CD14-positive monocyte (primary cell): Measurements from ENCODE around the gene PPM1M. TPM values are rescaled to one million over a fixed set of nuclear protein-coding genes. Genes with fewer than 3 reads are reported as not detected.

Experiments
- DNase-seq, 3 donors: peaks; one replicate each; pipeline ENCODE4 v3.0.0-alpha.2; 2011 to 2022
- H2AFZ ChIP-seq: 2 replicates; pipeline ENCODE4 v1.6.0; 2012; ENCODE audit warnings: mild to moderate bottlenecking, low read depth, low read length, inconsistent platforms; ENCODE audit not compliant: insufficient read depth, poor library complexity, severe bottlenecking
- H3K27ac ChIP-seq, 2 donors: 1 replicate in 1 of 2; 2 replicates in 1 of 2; pipeline ENCODE4 v1.5.1; 2012 to 2013; ENCODE audit warnings: low read length in 2 of 2, control low read depth in 1 of 2, inconsistent platforms in 1 of 2, low read depth in 1 of 2, mild to moderate bottlenecking in 1 of 2
- H3K27me3 ChIP-seq, 2 donors: one replicate each; pipeline versions ENCODE4 v1.6.0 to v1.6.1; 2011 to 2013; ENCODE audit warnings: low read length in 2 of 2; ENCODE audit not compliant: control insufficient read depth in 2 of 2, insufficient read depth in 2 of 2
- H3K36me3 ChIP-seq, 2 donors: replicated peaks in 1 of 2; 1 replicate in 1 of 2; 2 replicates in 1 of 2; pipeline versions ENCODE4 v1.5.1 to v1.6.1; 2012 to 2013; ENCODE audit warnings: low read length in 2 of 2, control low read depth in 1 of 2, inconsistent platforms in 1 of 2, mild to moderate bottlenecking in 1 of 2; ENCODE audit not compliant: insufficient read depth in 2 of 2, control insufficient read depth in 1 of 2
- H3K4me1 ChIP-seq, 2 donors: 1 replicate in 1 of 2; 2 replicates in 1 of 2; pipeline versions ENCODE4 v1.5.1 to v1.6.1; 2012 to 2013; ENCODE audit warnings: low read length in 2 of 2, control low read depth in 1 of 2, inconsistent platforms in 1 of 2, mild to moderate bottlenecking in 1 of 2, moderate library complexity in 1 of 2; ENCODE audit not compliant: insufficient read depth in 2 of 2, control insufficient read depth in 1 of 2
- H3K4me2 ChIP-seq: replicated peaks from 2 replicates; pipeline ENCODE3; 2012; ENCODE audit warnings: low read length, moderate library complexity, mild to moderate bottlenecking; ENCODE audit not compliant: poor library complexity, severe bottlenecking; ENCODE audit errors: extremely low read depth
- H3K4me3 ChIP-seq, 3 experiments: fragments of 200-600 bp in 1 of 3; sonication (generic) in 1 of 3; replicated peaks in 1 of 3; 1 replicate in 2 of 3; 2 replicates in 1 of 3; pipeline ENCODE4 v1.5.1; 2011 to 2013; ENCODE audit warnings: low read length in 3 of 3, mild to moderate bottlenecking in 3 of 3, control low read depth in 2 of 3, low read depth in 2 of 3, inconsistent platforms in 1 of 3, moderate library complexity in 1 of 3
- H3K79me2 ChIP-seq: 2 replicates; pipeline ENCODE4 v1.6.0; 2012; ENCODE audit warnings: mild to moderate bottlenecking, control low read depth, inconsistent platforms, low read length, moderate library complexity; ENCODE audit not compliant: insufficient read depth
- H3K9ac ChIP-seq: 2 replicates; pipeline ENCODE4 v1.6.0; 2017; ENCODE audit warnings: low read length, mild to moderate bottlenecking; ENCODE audit not compliant: insufficient read depth, poor library complexity, severe bottlenecking
- H3K9me3 ChIP-seq, 2 donors: replicated peaks in 1 of 2; 1 replicate in 1 of 2; 2 replicates in 1 of 2; pipeline versions ENCODE4 v1.5.1 to v1.6.1; 2012 to 2013; ENCODE audit warnings: low read length in 2 of 2, control low read depth in 1 of 2; ENCODE audit not compliant: control insufficient read depth in 1 of 2, insufficient read depth in 1 of 2
- H4K20me1 ChIP-seq: 2 replicates; pipeline ENCODE4 v1.6.0; 2012; ENCODE audit warnings: mild to moderate bottlenecking, low read length, control low read depth, moderate library complexity; ENCODE audit not compliant: insufficient read depth
- H3K27ac Mint-ChIP-seq, 7 donors: one replicate each; pipeline ENCODE4 v1.8.0; 2020; ENCODE audit warnings: mild to moderate bottlenecking in 7 of 7, mixed read lengths in 7 of 7, moderate library complexity in 6 of 7, inconsistent platforms in 2 of 7
- H3K27me3 Mint-ChIP-seq, 3 donors: one replicate each; pipeline ENCODE4 v1.8.0; 2021 to 2022; ENCODE audit warnings: low read depth in 3 of 3, mild to moderate bottlenecking in 3 of 3, mixed read lengths in 3 of 3, moderate library complexity in 3 of 3, inconsistent platforms in 1 of 3
- H3K36me3 Mint-ChIP-seq, 2 donors: one replicate each; pipeline ENCODE4 v1.8.0; 2020; ENCODE audit warnings: mixed read lengths in 2 of 2, inconsistent platforms in 1 of 2, mild to moderate bottlenecking in 1 of 2
- H3K4me1 Mint-ChIP-seq: one replicate; pipeline ENCODE4 v1.8.0; 2020; ENCODE audit warnings: mild to moderate bottlenecking, mixed read lengths
- H3K4me3 Mint-ChIP-seq, 2 donors: one replicate each; pipeline ENCODE4 v1.8.0; 2020; ENCODE audit warnings: mild to moderate bottlenecking in 2 of 2, mixed read lengths in 2 of 2, moderate library complexity in 1 of 2
- H3K9me3 Mint-ChIP-seq, 7 donors: one replicate each; pipeline ENCODE4 v1.8.0; 2020 to 2022; ENCODE audit warnings: mixed read lengths in 7 of 7, mild to moderate bottlenecking in 6 of 7, moderate library complexity in 6 of 7, inconsistent platforms in 2 of 7
- WGBS: methylation state at CpG from one replicate; pipeline ENCODE4 v1.1.5; 2013; ENCODE audit warnings: missing lambda C conversion rate; ENCODE audit not compliant: insufficient coverage; 5-methylcytosine and 5-hydroxymethylcytosine counted together
- intact Hi-C, 2 donors: fragments of 100-400 bp; cut with micrococcal nuclease; formaldehyde crosslinking; loops; one replicate each; pipeline versions ENCODE4 v1.15.0 to v1.15.1; 2023
- polyA plus RNA-seq, 3 donors: library from polyadenylated mRNA; depleted of rRNA in 1 of 3; unstranded in 2 of 3; stranded (reverse) in 1 of 3; fragments of 300-500 nt in 2 of 3; fragments of >200 nt in 1 of 3; fragmentation: Illumina TruSeq in 2 of 3; gene quantifications; 1 replicate in 2 of 3; 2 replicates in 1 of 3; pipeline ENCODE4 v1.2.3, GENCODE V29; 2012 to 2021
- TF ChIP-seq, protein P1 (sequence below): fragments of 200-600 bp; IDR thresholded peaks from one replicate; pipeline ENCODE4 v1.8.0; 2022; ENCODE audit warnings: antibody characterized with exemption, mild to moderate bottlenecking

The PPM1M gene
- polyA plus RNA-seq, 3 donors, result 92.8 to 144 (median 120) TPM

DNA sequence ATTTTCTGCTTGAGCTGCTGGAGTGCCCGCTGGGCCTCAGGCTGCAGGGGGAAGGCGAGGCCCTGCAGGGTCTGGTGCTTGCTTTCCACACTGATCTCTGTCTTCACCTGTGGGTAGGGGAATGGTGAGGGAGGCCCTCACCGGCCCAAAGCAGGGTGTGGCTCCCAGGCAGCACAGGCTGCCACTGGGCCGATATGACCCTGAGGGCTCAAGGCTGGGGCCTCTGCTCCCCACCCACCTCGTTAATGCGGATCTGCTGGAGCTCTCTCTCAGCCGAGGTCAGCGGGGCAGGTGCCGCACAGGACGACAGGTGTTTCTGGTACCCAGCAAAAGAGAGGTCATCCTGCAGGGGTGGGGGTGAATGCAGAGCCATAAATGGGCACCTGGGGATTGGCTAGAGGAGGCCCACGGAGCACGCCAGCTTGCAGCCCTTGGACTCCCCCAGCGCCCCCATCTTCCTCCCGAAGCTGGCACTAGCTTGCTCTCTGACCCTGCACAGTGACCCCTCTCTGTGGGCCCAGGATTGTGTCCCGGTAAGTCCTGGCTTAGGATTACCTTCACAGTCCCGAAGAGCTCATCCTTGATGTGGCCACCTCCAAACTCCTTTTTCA lies 14.6 kb upstream of the PPM1M start:
- Histone ChIP-seq H3K9me3 (no peaks in the 10 kb centered on the region), H3K27ac (peak overlapping the region in 1 of 2 donors; percentile 36), H3K36me3 (peaks cover 76 to 90% of the 10 kb centered on the region in 2 donors), H3K79me2 (peaks cover 50% of the 10 kb centered on the region), H3K4me1 (peaks cover 16 to 47% of the 10 kb centered on the region in 2 donors), H3K4me3 (no peak overlapping the region), H4K20me1 (peaks cover 98% of the 10 kb centered on the region), H3K27me3 (no peaks in the 10 kb centered on the region), H2AFZ (no peak overlapping the region), H3K4me2 (no peak overlapping the region), H3K9ac (no peak overlapping the region)
- TF ChIP-seq, protein P1, sequence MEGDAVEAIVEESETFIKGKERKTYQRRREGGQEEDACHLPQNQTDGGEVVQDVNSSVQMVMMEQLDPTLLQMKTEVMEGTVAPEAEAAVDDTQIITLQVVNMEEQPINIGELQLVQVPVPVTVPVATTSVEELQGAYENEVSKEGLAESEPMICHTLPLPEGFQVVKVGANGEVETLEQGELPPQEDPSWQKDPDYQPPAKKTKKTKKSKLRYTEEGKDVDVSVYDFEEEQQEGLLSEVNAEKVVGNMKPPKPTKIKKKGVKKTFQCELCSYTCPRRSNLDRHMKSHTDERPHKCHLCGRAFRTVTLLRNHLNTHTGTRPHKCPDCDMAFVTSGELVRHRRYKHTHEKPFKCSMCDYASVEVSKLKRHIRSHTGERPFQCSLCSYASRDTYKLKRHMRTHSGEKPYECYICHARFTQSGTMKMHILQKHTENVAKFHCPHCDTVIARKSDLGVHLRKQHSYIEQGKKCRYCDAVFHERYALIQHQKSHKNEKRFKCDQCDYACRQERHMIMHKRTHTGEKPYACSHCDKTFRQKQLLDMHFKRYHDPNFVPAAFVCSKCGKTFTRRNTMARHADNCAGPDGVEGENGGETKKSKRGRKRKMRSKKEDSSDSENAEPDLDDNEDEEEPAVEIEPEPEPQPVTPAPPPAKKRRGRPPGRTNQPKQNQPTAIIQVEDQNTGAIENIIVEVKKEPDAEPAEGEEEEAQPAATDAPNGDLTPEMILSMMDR, result no peak
- Mint-ChIP-seq H3K27ac (peak overlapping the region in 4 of 7 donors; percentile 33 to 91 (median 50)), H3K4me3 (no peak overlapping the region), H3K36me3 (peaks cover 73 to 87% of the 10 kb centered on the region in 2 donors), H3K27me3 (peaks cover 0 to 1% (median 0%) of the 10 kb centered on the region in 3 donors), H3K4me1 (peaks cover 34% of the 10 kb centered on the region), H3K9me3 (no peaks in the 10 kb centered on the region)
- intact Hi-C loops, result loop anchor here (2.0 kb wide), 2 partner anchors 108 to 110 kb away; no protein-coding TSS in a partner anchor
- 93% methylated on average over 16 of the region's 16 CpGs for WGBS
- DNase-seq, result no peak

DNA sequence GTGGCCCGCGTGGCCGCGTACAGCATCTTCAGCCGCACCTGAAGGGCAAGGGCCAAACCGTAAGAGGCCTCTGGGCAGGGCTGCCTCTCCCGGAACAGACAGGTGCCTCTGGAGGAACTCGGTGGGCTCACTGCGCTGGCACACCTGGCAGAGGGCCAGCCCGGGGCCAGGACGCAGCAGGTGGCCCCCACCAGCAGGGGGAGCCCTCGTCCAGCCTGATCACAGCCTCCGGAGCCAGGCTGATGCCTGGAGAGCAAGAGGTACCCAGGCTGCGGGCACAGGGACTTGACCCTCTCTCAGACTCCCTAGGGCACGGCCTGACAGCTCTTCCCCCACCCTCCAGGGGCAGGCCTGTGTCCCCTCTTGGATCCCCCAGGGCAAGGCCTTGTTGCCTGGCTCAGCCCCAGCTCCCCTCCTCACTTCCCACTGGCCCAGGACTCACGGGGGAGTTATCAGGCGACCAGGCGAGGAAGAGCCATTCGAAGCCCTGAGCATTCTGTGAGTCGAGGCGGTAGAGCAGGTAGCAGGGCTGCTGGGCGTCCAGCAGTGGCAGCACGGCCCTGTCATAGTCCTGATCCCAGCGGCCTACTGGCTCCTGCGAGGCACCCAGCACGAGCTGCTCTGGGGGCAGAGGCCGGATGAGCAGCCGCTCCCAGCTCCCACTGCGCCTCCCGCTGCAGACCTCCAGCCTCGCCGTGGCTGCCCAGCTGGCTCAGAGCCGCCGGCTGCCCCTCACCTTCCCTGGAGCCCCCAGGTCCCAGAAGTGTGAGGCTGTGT lies 13.9 kb upstream of the PPM1M start:
- peaks cover 74 to 90% of the 10 kb centered on the region in 2 donors for H3K36me3 Mint-ChIP-seq
- Histone ChIP-seq H3K36me3 (peaks cover 76 to 90% of the 10 kb centered on the region in 2 donors), H3K9ac (no peak overlapping the region), H3K4me3 (no peak overlapping the region), H3K4me2 (no peak overlapping the region), H2AFZ (no peak overlapping the region), H4K20me1 (peaks cover 99% of the 10 kb centered on the region), H3K4me1 (peaks cover 16 to 47% of the 10 kb centered on the region in 2 donors), H3K79me2 (peaks cover 56% of the 10 kb centered on the region), H3K9me3 (no peaks in the 10 kb centered on the region), H3K27me3 (no peaks in the 10 kb centered on the region), H3K27ac (peak overlapping the region in 1 of 2 donors; percentile 36)
- no peaks in the 10 kb centered on the region for H3K9me3 Mint-ChIP-seq
- H3K27ac Mint-ChIP-seq, result peak overlapping the region in 6 of 7 donors; percentile 69 to 91 (median 74)
- peak overlapping the region in 1 of 2 donors; percentile 53 for H3K4me3 Mint-ChIP-seq
- peak; percentile 75 to 80 (median 79) for DNase-seq
- TF ChIP-seq, protein P1, result peak; percentile 98
- intact Hi-C loops, result loop anchor here (2.0 kb wide), 2 partner anchors 107 to 109 kb away; no protein-coding TSS in a partner anchor
- 62% methylated on average over 26 of the region's 34 CpGs for WGBS
- H3K27me3 Mint-ChIP-seq, result no peaks in the 10 kb centered on the region
- peaks cover 34% of the 10 kb centered on the region for H3K4me1 Mint-ChIP-seq
